Measurements from ENCODE around the gene TFAP2E.

TFAP2E gene

DNA sequence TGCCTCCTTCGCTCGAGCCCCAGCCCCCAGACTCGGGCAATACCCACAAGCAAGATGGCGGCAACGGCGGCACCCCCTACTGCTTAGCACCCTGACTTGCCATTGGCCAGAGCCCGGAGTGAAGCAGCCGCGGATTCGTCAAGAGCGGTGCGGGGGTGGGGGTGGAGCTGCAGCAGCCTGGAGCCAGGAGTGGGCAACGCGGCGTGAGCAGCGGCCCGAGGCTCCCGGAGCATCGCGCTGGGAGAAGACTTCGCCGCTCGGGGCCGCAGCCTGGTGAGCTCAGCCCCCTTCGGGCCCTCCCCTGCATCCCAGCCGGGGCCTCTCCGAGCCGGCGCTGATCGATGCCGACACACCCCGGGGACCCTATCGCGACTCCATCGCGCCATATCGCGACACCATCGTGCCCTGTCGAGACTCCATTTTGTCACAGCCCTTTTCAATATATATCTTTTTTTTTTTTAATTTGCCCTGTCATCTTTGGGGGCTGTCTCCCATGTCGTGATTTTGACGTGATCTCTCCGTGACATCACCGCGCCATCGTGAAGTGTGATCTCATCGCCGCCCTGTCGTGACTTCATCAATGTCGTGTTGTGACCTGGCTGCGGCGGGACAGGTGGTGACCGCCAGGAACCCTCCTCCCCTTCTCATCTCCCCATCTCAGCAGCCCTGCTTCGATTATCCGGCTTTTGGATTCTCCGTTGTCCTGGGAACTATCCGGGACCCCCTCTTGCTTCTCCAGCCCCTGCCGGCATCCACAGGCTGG is 15.3 kb upstream of the TFAP2E start, which contains the start of gene NCDN:
NCDN (plus strand) TSS at position 189 of the 763 bp plus-strand sequence; CDS start at position 581, 392 bp downstream.
- H3K27ac ChIP-seq = peak within 1 kb of the TSS; percentile 90
- TF ChIP-seq ZFX (IDR thresholded peaks at IDR 0.05; ENCODE audit: borderline replicate concordance) = no peak
- TF ChIP-seq, protein P1, sequence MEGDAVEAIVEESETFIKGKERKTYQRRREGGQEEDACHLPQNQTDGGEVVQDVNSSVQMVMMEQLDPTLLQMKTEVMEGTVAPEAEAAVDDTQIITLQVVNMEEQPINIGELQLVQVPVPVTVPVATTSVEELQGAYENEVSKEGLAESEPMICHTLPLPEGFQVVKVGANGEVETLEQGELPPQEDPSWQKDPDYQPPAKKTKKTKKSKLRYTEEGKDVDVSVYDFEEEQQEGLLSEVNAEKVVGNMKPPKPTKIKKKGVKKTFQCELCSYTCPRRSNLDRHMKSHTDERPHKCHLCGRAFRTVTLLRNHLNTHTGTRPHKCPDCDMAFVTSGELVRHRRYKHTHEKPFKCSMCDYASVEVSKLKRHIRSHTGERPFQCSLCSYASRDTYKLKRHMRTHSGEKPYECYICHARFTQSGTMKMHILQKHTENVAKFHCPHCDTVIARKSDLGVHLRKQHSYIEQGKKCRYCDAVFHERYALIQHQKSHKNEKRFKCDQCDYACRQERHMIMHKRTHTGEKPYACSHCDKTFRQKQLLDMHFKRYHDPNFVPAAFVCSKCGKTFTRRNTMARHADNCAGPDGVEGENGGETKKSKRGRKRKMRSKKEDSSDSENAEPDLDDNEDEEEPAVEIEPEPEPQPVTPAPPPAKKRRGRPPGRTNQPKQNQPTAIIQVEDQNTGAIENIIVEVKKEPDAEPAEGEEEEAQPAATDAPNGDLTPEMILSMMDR (IDR thresholded peaks at IDR 0.05) = no peak

DNA sequence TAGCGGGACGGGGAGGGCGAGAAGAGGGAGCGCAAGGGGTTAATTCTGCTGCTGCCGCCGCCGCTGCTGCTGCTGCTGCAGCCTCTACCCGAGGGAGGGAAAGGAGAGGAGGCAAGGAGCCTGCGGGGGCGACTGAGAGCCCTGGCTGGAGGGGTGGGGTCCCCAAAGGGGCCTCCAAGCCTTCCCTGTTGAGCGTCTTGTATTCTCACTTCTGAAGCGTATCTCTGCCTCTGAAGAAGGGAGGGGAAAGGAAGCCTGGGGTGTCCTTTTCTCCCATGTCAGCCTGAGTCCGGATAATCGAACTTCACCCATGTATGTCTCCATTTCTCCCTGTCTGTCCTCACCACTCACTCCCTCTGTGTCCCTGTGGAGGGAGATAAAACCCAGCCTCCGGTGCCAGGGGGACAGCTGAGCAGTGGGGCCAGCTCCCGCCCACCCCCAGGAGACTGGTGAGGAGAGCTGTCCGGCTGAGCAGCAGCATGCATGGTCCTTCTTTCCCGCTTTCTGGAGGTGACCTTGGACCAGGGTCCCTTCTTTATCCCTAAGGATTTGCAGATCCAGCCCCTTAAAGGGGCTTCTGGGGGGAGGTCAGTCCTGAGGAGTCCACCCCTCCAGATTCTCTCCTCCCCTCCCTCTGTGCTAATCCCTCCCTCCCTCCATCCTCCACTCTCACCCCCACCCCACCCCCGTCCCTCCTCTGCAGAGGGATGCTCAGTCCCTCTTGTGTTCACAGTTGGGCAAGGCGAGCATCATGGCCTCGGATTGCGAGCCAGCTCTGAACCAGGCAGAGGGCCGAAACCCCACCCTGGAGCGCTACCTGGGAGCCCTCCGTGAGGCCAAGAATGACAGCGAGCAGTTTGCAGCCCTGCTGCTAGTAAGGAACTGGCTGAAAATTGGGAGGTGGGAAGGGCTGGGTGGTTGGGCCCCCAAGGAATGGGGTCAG is 14.5 kb upstream of the TFAP2E start:
- TF ChIP-seq ZFX (IDR thresholded peaks at IDR 0.05; ENCODE audit: borderline replicate concordance) = no peak
- TF ChIP-seq, protein P1 (IDR thresholded peaks at IDR 0.05) = no peak
- peak overlapping the region; percentile 90 for H3K27ac ChIP-seq

DNA sequence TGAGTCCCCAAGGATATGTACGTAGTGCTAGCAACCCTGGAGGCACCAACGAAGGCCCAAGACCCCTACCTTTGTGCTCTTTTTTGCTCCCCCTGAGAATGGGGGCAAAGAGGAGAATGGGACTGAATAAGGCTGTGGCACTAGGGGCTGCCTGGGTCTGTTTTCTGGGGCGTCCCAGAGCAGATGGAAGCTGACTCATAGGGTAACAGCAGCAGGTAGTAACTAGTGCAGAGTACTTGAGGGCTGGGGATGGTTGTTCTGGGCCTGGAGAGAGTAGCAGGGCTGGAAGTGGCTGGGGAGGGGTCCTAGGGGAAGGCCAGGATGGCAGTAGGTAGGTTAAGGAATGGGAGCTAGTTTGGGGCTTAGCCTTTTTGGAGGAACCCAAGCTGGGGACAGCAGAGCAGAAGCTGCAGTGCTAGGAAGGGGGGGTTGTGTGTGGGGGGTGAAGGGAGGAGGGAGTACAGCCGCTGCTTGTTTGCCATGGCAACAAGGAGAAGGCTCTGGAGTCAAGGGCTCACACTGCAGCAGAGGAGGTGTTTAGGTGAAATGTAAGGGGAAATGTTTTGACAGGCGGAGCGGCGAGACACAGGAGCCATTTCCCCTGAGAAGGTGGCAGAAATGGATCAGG is 13.7 kb upstream of the TFAP2E start:
- TF ChIP-seq ZFX (IDR thresholded peaks at IDR 0.05; ENCODE audit: borderline replicate concordance) = no peak
- TF ChIP-seq, protein P1 (IDR thresholded peaks at IDR 0.05) = no peak
- H3K27ac ChIP-seq = no peak overlapping the region

DNA sequence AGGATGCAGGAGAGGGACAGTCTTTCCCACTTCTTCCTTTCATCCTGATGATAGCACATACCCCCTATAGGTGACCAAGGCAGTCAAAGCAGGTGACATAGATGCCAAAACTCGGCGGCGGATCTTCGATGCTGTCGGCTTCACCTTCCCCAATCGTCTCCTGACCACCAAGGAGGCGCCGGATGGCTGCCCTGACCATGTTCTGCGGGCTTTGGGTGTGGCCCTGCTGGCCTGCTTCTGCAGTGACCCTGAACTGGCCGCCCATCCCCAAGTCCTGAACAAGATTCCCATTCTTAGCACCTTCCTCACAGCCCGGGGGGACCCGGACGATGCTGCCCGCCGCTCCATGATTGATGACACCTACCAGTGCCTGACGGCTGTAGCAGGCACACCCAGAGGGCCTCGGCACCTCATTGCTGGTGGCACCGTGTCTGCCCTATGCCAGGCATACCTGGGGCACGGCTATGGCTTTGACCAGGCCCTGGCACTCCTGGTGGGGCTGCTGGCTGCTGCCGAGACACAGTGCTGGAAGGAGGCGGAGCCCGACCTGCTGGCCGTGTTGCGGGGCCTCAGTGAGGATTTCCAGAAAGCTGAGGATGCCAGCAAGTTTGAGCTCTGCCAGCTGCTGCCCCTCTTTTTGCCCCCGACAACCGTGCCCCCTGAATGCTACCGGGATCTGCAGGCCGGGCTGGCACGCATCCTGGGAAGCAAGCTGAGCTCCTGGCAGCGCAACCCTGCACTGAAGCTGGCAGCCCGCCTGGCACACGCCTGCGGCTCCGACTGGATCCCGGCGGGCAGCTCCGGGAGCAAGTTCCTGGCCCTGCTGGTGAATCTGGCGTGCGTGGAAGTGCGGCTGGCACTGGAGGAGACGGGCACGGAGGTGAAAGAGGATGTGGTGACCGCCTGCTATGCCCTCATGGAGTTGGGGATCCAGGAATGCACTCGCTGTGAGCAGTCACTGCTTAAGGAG is 12.6 kb upstream of the TFAP2E start:
- TF ChIP-seq, protein P1 (IDR thresholded peaks at IDR 0.05) = no peak
- no peak for TF ChIP-seq ZFX (IDR thresholded peaks at IDR 0.05; ENCODE audit: borderline replicate concordance)
- 0 out of 2 replicates have a peak overlapping the region, but pooled peaks have one; percentile 20 for H3K27ac ChIP-seq

DNA sequence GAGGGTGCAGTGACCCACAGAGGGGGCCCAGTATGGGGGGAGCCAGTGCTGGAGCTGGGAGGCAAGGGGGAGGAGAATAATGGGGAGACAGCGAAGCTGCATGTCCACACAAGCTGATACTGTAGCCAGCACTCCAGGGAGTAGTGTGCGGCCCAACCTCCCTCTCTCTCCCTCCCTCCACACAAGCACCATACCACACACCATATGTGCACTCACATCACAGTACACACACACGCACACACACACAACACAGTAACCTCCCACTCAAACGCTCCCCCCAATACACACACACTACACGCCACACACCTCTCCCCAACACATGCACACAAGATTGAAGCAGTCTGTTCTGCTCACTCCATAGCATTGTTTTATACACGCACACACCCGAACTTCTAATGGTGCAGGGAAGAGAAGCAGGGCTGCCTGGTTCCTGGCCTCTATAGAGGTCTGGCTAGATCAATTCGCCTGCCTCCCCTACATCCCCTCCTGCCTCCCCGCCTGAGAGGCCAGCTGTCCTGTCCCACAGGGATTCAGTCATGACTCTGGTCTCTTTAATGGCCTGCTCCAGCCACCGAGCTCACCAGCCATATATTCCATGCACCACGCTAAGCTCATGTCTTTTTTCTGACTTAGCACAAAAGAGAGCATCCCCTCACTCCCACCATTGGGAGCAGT is 11.7 kb upstream of the TFAP2E start:
- 0 out of 2 replicates have a peak overlapping the region, but pooled peaks have one; percentile 20 for H3K27ac ChIP-seq
- TF ChIP-seq, protein P1 (IDR thresholded peaks at IDR 0.05) = no peak
- TF ChIP-seq ZFX (IDR thresholded peaks at IDR 0.05; ENCODE audit: borderline replicate concordance) = no peak

Measured in 22Rv1 (cell line).